Progenitor cell of endocrine pancreas (in vitro differentiated cells): ENCODE data around the gene RELL1. TPM values are rescaled to one million over a fixed set of nuclear protein-coding genes. Genes with fewer than 3 reads are reported as not detected.

Experiments used
- DNase-seq: peaks from one replicate; pipeline ENCODE4 v3.0.0; 2021; ENCODE audit warnings: low spot score; ENCODE audit not compliant: unreplicated experiment
- H3K27ac Mint-ChIP-seq: 2 replicates; pipeline ENCODE4 v1.8.0; 2021; ENCODE audit warnings: mild to moderate bottlenecking, moderate library complexity, mixed read lengths
- H3K27me3 Mint-ChIP-seq: 2 replicates; pipeline ENCODE4 v1.8.0; 2021; ENCODE audit warnings: mixed read lengths
- H3K36me3 Mint-ChIP-seq: 2 replicates; pipeline ENCODE4 v1.8.0; 2022; ENCODE audit warnings: mixed read lengths; ENCODE audit not compliant: insufficient read depth
- H3K4me1 Mint-ChIP-seq: 2 replicates; pipeline ENCODE4 v1.8.0; 2021; ENCODE audit warnings: low read depth, mixed read lengths
- H3K4me3 Mint-ChIP-seq: 2 replicates; pipeline ENCODE4 v1.8.0; 2021; ENCODE audit warnings: low read depth, mild to moderate bottlenecking, moderate library complexity, mixed read lengths
- H3K9me3 Mint-ChIP-seq: 2 replicates; pipeline ENCODE4 v1.8.0; 2021; ENCODE audit warnings: low read depth, mixed read lengths
- total RNA-seq: library from RNA; stranded (reverse); gene quantifications from 2 replicates; pipeline ENCODE4 v1.2.1, GENCODE V29; 2021
- TF ChIP-seq, protein P1 (sequence below): fragments of 200-600 bp; sonication (generic); IDR thresholded peaks from one replicate; pipeline ENCODE4 v1.5.0; 2021; ENCODE audit warnings: antibody characterized with exemption, mild to moderate bottlenecking; ENCODE audit not compliant: unreplicated experiment

RELL1 gene
- total RNA-seq, 1 donor from 2014 or later = 33.6 TPM

DNA sequence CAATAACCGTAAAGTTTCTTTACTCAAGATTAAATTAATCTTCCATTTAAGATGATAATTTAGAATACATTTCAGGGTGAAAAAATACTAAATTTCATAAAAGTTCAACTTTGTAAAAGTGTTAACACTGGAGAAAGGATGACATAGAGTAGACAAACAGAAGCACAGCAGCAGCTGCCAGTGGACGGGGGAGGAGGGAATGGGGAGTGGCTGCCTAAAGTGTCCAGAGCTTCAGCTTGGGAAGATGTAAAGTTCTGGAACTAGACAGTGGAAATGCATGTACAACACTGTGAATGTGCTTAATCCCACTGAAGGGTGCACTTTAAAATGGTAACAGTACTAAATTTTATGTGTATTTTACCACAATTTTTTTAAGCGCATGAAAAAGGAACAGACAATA is 39.9 kb downstream of the RELL1 start:
- Mint-ChIP-seq H3K4me1 (peaks cover 50% of the 10 kb centered on the region), H3K27ac (no peak overlapping the region), H3K4me3 (no peak overlapping the region), H3K27me3 (no peaks in the 10 kb centered on the region), H3K36me3 (peaks cover 19% of the 10 kb centered on the region), H3K9me3 (no peaks in the 10 kb centered on the region)
- DNase-seq = no peak
- TF ChIP-seq, protein P1, sequence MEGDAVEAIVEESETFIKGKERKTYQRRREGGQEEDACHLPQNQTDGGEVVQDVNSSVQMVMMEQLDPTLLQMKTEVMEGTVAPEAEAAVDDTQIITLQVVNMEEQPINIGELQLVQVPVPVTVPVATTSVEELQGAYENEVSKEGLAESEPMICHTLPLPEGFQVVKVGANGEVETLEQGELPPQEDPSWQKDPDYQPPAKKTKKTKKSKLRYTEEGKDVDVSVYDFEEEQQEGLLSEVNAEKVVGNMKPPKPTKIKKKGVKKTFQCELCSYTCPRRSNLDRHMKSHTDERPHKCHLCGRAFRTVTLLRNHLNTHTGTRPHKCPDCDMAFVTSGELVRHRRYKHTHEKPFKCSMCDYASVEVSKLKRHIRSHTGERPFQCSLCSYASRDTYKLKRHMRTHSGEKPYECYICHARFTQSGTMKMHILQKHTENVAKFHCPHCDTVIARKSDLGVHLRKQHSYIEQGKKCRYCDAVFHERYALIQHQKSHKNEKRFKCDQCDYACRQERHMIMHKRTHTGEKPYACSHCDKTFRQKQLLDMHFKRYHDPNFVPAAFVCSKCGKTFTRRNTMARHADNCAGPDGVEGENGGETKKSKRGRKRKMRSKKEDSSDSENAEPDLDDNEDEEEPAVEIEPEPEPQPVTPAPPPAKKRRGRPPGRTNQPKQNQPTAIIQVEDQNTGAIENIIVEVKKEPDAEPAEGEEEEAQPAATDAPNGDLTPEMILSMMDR = no peak

DNA sequence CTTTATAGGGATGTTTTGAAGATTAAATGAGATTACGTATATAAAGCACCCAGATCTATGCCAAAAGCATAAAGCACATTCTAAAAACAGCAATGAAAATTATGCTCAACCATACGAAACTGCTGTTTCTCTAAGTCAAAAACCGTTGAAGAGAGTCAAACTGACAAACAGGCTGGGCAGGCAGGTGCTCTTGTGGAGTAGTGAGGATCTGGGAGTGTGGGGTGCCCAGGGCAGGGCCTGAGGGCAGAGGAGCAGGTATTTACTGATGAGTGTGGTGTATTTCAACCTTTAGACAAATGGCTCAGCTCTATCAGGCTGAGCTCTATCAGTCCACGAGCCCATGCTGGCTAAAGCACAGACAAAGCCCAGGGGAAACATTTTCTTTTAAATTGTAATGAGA is 40.4 kb downstream of the RELL1 start:
- no peak overlapping the region for H3K4me3 Mint-ChIP-seq
- H3K27ac Mint-ChIP-seq = peak overlapping the region; percentile 54
- peaks cover 19% of the 10 kb centered on the region for H3K36me3 Mint-ChIP-seq
- no peaks in the 10 kb centered on the region for H3K27me3 Mint-ChIP-seq
- H3K9me3 Mint-ChIP-seq = no peaks in the 10 kb centered on the region
- TF ChIP-seq, protein P1 = no peak
- peaks cover 49% of the 10 kb centered on the region for H3K4me1 Mint-ChIP-seq
- DNase-seq = no peak

DNA sequence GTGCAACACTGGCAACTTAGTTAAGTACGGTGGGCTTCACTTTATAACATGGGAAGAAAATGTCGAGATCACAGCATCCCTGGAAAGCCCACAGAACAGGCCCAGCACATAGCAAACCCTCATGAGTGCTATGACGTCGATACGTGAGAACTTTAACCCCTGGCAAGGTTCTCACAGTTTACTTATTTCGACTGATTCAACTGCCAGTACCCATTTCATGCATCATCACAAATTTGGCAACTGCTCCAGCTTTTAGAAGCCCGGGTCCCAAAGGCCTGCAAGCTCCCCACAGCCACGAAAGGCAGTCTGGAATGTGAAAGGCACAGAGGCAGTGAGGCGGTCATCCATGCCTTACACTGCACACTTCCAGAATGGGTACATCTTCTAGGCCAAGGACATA is 41.2 kb downstream of the RELL1 start:
- no peaks in the 10 kb centered on the region for H3K9me3 Mint-ChIP-seq
- TF ChIP-seq, protein P1 = no peak
- peaks cover 46% of the 10 kb centered on the region for H3K4me1 Mint-ChIP-seq
- H3K27me3 Mint-ChIP-seq = no peaks in the 10 kb centered on the region
- no peak overlapping the region for H3K27ac Mint-ChIP-seq
- no peak overlapping the region for H3K4me3 Mint-ChIP-seq
- DNase-seq = no peak
- peaks cover 16% of the 10 kb centered on the region for H3K36me3 Mint-ChIP-seq

DNA sequence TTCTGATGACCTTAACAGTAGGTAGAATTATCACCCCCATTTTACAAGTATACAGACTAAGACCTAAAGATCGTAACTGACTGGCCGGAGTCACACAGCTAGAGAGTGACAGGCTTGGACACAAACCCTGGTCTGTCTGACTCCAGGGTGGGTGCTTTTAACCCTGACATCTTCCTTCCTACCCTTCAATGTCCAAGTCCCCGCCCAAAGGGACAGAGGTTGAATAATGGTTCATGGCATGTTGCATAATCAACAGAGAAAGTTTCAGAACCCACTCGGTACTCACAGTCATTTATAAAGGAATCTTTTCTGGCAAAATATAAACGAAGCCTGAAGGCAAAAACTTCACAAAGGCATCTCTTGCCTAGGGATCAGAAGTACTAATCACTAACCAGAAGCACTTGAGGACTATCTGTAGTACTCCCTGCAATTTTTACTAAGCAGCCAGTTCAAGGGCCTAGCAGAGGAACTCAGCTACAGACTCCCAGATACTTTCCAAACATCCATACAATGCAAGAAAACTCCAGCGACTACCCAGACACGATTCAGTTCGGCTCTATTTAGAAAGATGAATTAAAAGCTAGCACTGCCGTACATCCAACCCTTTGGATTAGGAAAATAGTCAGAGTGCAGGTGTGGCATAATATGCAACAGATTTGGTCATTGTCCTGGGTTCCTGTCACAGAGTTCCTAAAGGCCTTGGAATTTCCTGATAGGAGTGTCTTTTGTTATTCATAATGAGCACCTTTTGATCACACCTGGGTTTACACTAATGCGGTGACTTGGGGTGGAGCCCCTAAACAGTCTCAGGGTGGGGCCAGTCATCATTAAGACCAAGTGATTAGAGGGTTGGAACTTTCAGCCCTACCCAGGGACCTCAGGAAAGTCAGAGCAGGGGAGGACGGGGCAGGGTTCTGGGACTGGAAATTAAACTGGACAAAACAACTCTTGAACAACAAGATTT is 44.0 kb downstream of the RELL1 start:
- DNase-seq = no peak
- peaks cover 29% of the 10 kb centered on the region for H3K4me1 Mint-ChIP-seq
- no peak overlapping the region for H3K4me3 Mint-ChIP-seq
- H3K36me3 Mint-ChIP-seq = peaks cover 23% of the 10 kb centered on the region
- TF ChIP-seq, protein P1 = no peak
- H3K27me3 Mint-ChIP-seq = no peaks in the 10 kb centered on the region
- peak overlapping the region; percentile 8 for H3K27ac Mint-ChIP-seq
- no peaks in the 10 kb centered on the region for H3K9me3 Mint-ChIP-seq

DNA sequence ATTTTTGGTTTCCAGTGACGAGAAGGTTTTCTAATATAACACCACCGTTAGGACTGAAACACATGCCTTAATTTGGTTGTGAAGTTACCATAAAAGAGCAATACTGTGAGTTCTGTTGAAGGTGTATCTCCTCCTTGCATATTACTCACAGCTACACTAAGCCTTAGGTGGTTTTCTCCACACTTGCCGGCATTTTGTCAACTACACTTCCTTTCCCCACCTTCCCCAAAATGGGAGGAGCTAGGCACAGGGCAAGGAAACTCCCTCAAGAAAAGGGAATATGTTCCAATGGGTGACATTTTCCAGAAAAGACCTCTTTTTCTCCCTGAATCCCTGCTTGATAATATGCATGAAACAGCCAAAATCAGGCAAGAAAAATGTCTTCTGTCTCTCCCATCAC is 44.8 kb downstream of the RELL1 start:
- TF ChIP-seq, protein P1 = no peak
- Mint-ChIP-seq H3K4me1 (peaks cover 28% of the 10 kb centered on the region), H3K27ac (no peak overlapping the region), H3K36me3 (peaks cover 22% of the 10 kb centered on the region), H3K4me3 (no peak overlapping the region), H3K9me3 (no peaks in the 10 kb centered on the region), H3K27me3 (no peaks in the 10 kb centered on the region)
- no peak for DNase-seq
